LNCAP (cell line): ENCODE measurements around the gene C1S.

Source experiments
- TF ChIP-seq, protein P1 (sequence below): fragments of 450-650 bp; IDR thresholded peaks from 2 replicates; pipeline ENCODE4 v1.5.1; 2017; ENCODE audit warnings: mild to moderate bottlenecking

Gene C1S

DNA sequence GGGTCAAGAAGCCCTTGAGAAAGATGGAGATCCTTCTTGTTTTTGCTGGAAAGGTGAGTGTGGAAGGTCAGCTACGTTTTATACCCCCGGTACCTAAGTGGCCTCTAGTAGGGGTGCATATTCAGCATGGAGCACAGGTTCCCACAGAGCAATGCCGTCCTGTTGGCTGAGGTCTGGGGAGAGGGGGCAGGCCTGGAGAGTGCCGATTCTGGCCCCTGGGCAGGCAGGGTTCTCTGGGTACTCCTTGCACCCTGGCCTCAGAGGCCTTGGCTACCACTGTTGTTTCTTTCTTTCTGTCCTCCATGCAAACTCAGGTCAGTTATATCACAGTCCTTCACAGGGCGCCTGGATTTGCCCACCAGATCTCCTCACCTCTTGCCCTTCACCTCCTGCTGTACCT lies 59.6 kb downstream of the C1S start:
- TF ChIP-seq, protein P1, sequence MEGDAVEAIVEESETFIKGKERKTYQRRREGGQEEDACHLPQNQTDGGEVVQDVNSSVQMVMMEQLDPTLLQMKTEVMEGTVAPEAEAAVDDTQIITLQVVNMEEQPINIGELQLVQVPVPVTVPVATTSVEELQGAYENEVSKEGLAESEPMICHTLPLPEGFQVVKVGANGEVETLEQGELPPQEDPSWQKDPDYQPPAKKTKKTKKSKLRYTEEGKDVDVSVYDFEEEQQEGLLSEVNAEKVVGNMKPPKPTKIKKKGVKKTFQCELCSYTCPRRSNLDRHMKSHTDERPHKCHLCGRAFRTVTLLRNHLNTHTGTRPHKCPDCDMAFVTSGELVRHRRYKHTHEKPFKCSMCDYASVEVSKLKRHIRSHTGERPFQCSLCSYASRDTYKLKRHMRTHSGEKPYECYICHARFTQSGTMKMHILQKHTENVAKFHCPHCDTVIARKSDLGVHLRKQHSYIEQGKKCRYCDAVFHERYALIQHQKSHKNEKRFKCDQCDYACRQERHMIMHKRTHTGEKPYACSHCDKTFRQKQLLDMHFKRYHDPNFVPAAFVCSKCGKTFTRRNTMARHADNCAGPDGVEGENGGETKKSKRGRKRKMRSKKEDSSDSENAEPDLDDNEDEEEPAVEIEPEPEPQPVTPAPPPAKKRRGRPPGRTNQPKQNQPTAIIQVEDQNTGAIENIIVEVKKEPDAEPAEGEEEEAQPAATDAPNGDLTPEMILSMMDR: no peak
